CD4-positive, alpha-beta T cell treated with Interleukin-4 for 4 hours (primary cell): Measurements from ENCODE around the gene ST3GAL6.
"Not testable (repeated sequence)": the region's sequence is repeated elsewhere in the genome, so short reads cannot be mapped to it uniquely, and the experiment has no call there.

Experiments used
- DNase-seq: peaks from one replicate; pipeline ENCODE4 v3.0.0-alpha.2; 2020

Gene ST3GAL6

GRCh38 chr3:98807561-98807960 is 44.4 kb downstream of the ST3GAL6 start:
- no peak for DNase-seq

- DNase-seq, result no peak
These were observed 44.9 kb downstream of the ST3GAL6 start for GRCh38 chr3:98808071-98808470.

- no peak for DNase-seq
These were observed 46.4 kb downstream of the ST3GAL6 start for GRCh38 chr3:98809557-98809956.

GRCh38 chr3:98811048-98811447 is 47.9 kb downstream of the ST3GAL6 start:
- DNase-seq, result no peak

GRCh38 chr3:98812851-98813374 is 49.8 kb downstream of the ST3GAL6 start:
- no peak for DNase-seq

- DNase-seq, result no peak
These were observed 51.8 kb downstream of the ST3GAL6 start for GRCh38 chr3:98814817-98815420.

- peak; percentile 15 for DNase-seq
These were observed 54.5 kb downstream of the ST3GAL6 start for GRCh38 chr3:98817547-98818041.

GRCh38 chr3:98821063-98821462 is 57.9 kb downstream of the ST3GAL6 start:
- DNase-seq, result no peak

GRCh38 chr3:98823791-98824190 is 60.7 kb downstream of the ST3GAL6 start:
- no peak for DNase-seq

GRCh38 chr3:98824256-98824655 is 61.1 kb downstream of the ST3GAL6 start:
- DNase-seq, result no peak

- DNase-seq, result no peak
These were observed 63.0 kb downstream of the ST3GAL6 start for GRCh38 chr3:98826126-98826525.

GRCh38 chr3:98827221-98827920 is 64.2 kb downstream of the ST3GAL6 start:
- no peak for DNase-seq

GRCh38 chr3:98829246-98829832 is 66.2 kb downstream of the ST3GAL6 start:
- DNase-seq, result no peak

- not testable (repeated sequence) for DNase-seq
These were observed 67.9 kb downstream of the ST3GAL6 start for GRCh38 chr3:98831060-98831459.

GRCh38 chr3:98839846-98840245 is 76.7 kb downstream of the ST3GAL6 start:
- DNase-seq, result no peak

- DNase-seq, result no peak
These were observed 80.3 kb downstream of the ST3GAL6 start for GRCh38 chr3:98843266-98843959.
